GM23248 (cell line): ENCODE results near the gene GCA. TPM values are rescaled to one million over a fixed set of nuclear protein-coding genes. Genes with fewer than 3 reads are reported as not detected.

ENCODE experiments used
- DNase-seq: peaks from one replicate; pipeline ENCODE4 v3.0.0-alpha.2; 2015
- H2AFZ ChIP-seq: fragments of 200-600 bp; sonication (generic); 2 replicates; pipeline ENCODE4 v1.6.1; 2016; ENCODE audit warnings: antibody characterized with exemption
- H3F3A ChIP-seq: fragments of 200-600 bp; sonication (generic); 2 replicates; pipeline ENCODE4 v1.6.1; 2016; ENCODE audit warnings: mild to moderate bottlenecking, antibody characterized with exemption, mixed run types; ENCODE audit not compliant: insufficient read depth
- H3K27ac ChIP-seq: fragments of 200-600 bp; sonication (generic); 2 replicates; pipeline ENCODE4 v1.5.1; 2016; ENCODE audit warnings: mild to moderate bottlenecking
- H3K27me3 ChIP-seq: fragments of 200-600 bp; sonication (generic); replicated peaks from 2 replicates; pipeline ENCODE4 v1.6.1; 2016; ENCODE audit warnings: mild to moderate bottlenecking; ENCODE audit not compliant: insufficient read depth
- H3K36me3 ChIP-seq: fragments of 200-600 bp; sonication (generic); 2 replicates; pipeline ENCODE4 v1.6.1; 2016; ENCODE audit warnings: low read depth, mild to moderate bottlenecking
- H3K4me1 ChIP-seq: fragments of 200-600 bp; sonication (generic); 2 replicates; pipeline ENCODE4 v1.6.1; 2016; ENCODE audit warnings: mild to moderate bottlenecking; ENCODE audit not compliant: insufficient read depth
- H3K4me2 ChIP-seq: fragments of 200-600 bp; sonication (generic); one replicate; pipeline ENCODE4 v1.6.1; 2016; ENCODE audit warnings: mild to moderate bottlenecking; ENCODE audit not compliant: unreplicated experiment
- H3K4me3 ChIP-seq: fragments of 200-600 bp; sonication (generic); 2 replicates; pipeline ENCODE4 v1.5.1; 2016; ENCODE audit warnings: mild to moderate bottlenecking
- H3K79me2 ChIP-seq: fragments of 200-600 bp; sonication (generic); 2 replicates; pipeline ENCODE4 v1.6.1; 2016; ENCODE audit warnings: mild to moderate bottlenecking; ENCODE audit not compliant: insufficient read depth
- H3K9ac ChIP-seq: fragments of 200-600 bp; sonication (generic); 2 replicates; pipeline ENCODE4 v1.6.1; 2016; ENCODE audit warnings: mild to moderate bottlenecking
- H3K9me2 ChIP-seq: fragments of 200-600 bp; sonication (generic); 2 replicates; pipeline ENCODE4 v1.6.1; 2016; ENCODE audit warnings: mixed run types, mild to moderate bottlenecking, moderate library complexity; ENCODE audit not compliant: insufficient read depth
- H3K9me3 ChIP-seq: fragments of 200-600 bp; sonication (generic); one replicate; pipeline ENCODE4 v1.6.1; 2017; ENCODE audit warnings: low read depth
- H4K20me1 ChIP-seq: fragments of 200-600 bp; sonication (generic); 2 replicates; pipeline ENCODE4 v1.6.0; 2016; ENCODE audit not compliant: insufficient read depth
- EZH2 ChIP-seq: fragments of 200-600 bp; sonication (generic); IDR thresholded peaks from 2 replicates; pipeline ENCODE4 v1.6.1; 2018; ENCODE audit warnings: antibody characterized with exemption, mild to moderate bottlenecking; ENCODE audit not compliant: insufficient read depth, poor library complexity, severe bottlenecking
- EZH2phosphoT487 ChIP-seq: fragments of 200-600 bp; sonication (generic); IDR thresholded peaks from 2 replicates; pipeline ENCODE4 v1.6.1; 2018; ENCODE audit warnings: antibody characterized with exemption, moderate library complexity, mild to moderate bottlenecking, low read depth; ENCODE audit not compliant: insufficient read depth
- WGBS, 2 experiments: methylation state at CpG; one replicate each; pipeline ENCODE4 v1.1.6; 2015 to 2017; ENCODE audit warnings: low lambda C conversion rate in 2 of 2, low coverage in 1 of 2; ENCODE audit errors: missing lambda C conversion rate in 2 of 2; 5-methylcytosine and 5-hydroxymethylcytosine counted together
- in situ Hi-C: fragments of 300-500 bp; cut with MboI; formaldehyde crosslinking; loops from 2 replicates; pipeline ENCODE4 v1.15.0; 2020
- polyA plus RNA-seq: library from polyadenylated mRNA; unstranded; fragments of >200 nt; fragmentation: Nextera tagmentation; extraction: Ambion mirVana; gene quantifications from 2 replicates; pipeline ENCODE4 v1.2.1, GENCODE V29; 2016
- total RNA-seq: library from RNA; depleted of rRNA; stranded (reverse); fragments of >200 nt; shearing (Covaris generic); gene quantifications from 2 replicates; pipeline ENCODE4 v1.2.3, GENCODE V29; 2014

The GCA gene
- total and polyA plus RNA-seq, 2 experiments from 2014 or later: 1.6 TPM

- TF ChIP-seq EZH2: no peak
- TF ChIP-seq EZH2phosphoT487: no peak
- Histone ChIP-seq H3K9me3 (no peaks in the 10 kb centered on the region), H3K4me1 (peaks cover 18% of the 10 kb centered on the region), H3K36me3 (no peaks in the 10 kb centered on the region), H3K9ac (no peak overlapping the region), H3K4me3 (no peak overlapping the region), H2AFZ (no peak overlapping the region), H3K4me2 (peak overlapping the region; percentile 30), H3F3A (peaks cover 8% of the 10 kb centered on the region; the same call in 1 of the 2 replicates), H3K79me2 (no peaks in the 10 kb centered on the region), H3K27me3 (no peaks in the 10 kb centered on the region), H3K9me2 (no peaks in the 10 kb centered on the region), H4K20me1 (no peaks in the 10 kb centered on the region), H3K27ac (no peak overlapping the region)
- peak; percentile 49 for DNase-seq
- in situ Hi-C loops: loop anchor here (25.0 kb wide), 1 partner anchor 713 kb away; no protein-coding TSS in a partner anchor
Measured at GRCh38 chr2:162300266-162300665, 43.7 kb upstream of the GCA start.

- H3K79me2 ChIP-seq: no peaks in the 10 kb centered on the region
- WGBS, 2 experiments: 14 to 20% methylated on average over 6 of the region's 6 CpGs
- in situ Hi-C loops: loop anchor here (25.0 kb wide), 1 partner anchor 714 kb away; no protein-coding TSS in a partner anchor
- no peak overlapping the region for H3K4me2 ChIP-seq
- peak overlapping the region; percentile 8; the same call in 1 of the 2 replicates for H2AFZ ChIP-seq
- H3K4me1 ChIP-seq: peaks cover 18% of the 10 kb centered on the region
- H3K9ac ChIP-seq: no peak overlapping the region
- H3K9me2 ChIP-seq: no peaks in the 10 kb centered on the region
- no peaks in the 10 kb centered on the region for H3K36me3 ChIP-seq
- H3K27ac ChIP-seq: no peak overlapping the region
- no peaks in the 10 kb centered on the region for H4K20me1 ChIP-seq
- DNase-seq: peak; percentile 81
- TF ChIP-seq EZH2phosphoT487: no peak
- peaks cover 8% of the 10 kb centered on the region; the same call in 1 of the 2 replicates for H3F3A ChIP-seq
- no peaks in the 10 kb centered on the region for H3K27me3 ChIP-seq
- H3K9me3 ChIP-seq: no peaks in the 10 kb centered on the region
- H3K4me3 ChIP-seq: peak overlapping the region; percentile 22; the same call in 1 of the 2 replicates
Measured at GRCh38 chr2:162301151-162301804, 42.7 kb upstream of the GCA start.

- TF ChIP-seq EZH2 (no peak), EZH2phosphoT487 (no peak)
Measured at GRCh38 chr2:162301877-162302276, 42.1 kb upstream of the GCA start.

GRCh38 chr2:162305901-162306300, 38.0 kb upstream of the GCA start:
- H3K27ac ChIP-seq: no peak overlapping the region
- no peak overlapping the region for H2AFZ ChIP-seq
- no peak for TF ChIP-seq EZH2
- TF ChIP-seq EZH2phosphoT487: no peak
- H3K27me3 ChIP-seq: no peaks in the 10 kb centered on the region
- no peak overlapping the region for H3K9ac ChIP-seq
- H3K9me3 ChIP-seq: no peaks in the 10 kb centered on the region
- no peak overlapping the region for H3K4me2 ChIP-seq
- no peak for DNase-seq
- 67 to 71% methylated on average over 3 of the region's 3 CpGs for WGBS, 2 experiments
- no peaks in the 10 kb centered on the region for H3K79me2 ChIP-seq
- H3K9me2 ChIP-seq: no peaks in the 10 kb centered on the region
- in situ Hi-C loops: loop anchor here (25.0 kb wide), 1 partner anchor 719 kb away; no protein-coding TSS in a partner anchor
- H3F3A ChIP-seq: no peaks in the 10 kb centered on the region
- H3K4me1 ChIP-seq: peaks cover 2% of the 10 kb centered on the region; the same call in 1 of the 2 replicates
- H4K20me1 ChIP-seq: no peaks in the 10 kb centered on the region
- no peak overlapping the region for H3K4me3 ChIP-seq
- H3K36me3 ChIP-seq: no peaks in the 10 kb centered on the region

More at GRCh38 chr2:162301877-162302276, 42.1 kb upstream of the GCA start:
- Histone ChIP-seq H3K9ac (no peak overlapping the region), H3F3A (peaks cover 8% of the 10 kb centered on the region; the same call in 1 of the 2 replicates), H3K79me2 (no peaks in the 10 kb centered on the region), H2AFZ (no peak overlapping the region), H4K20me1 (no peaks in the 10 kb centered on the region), H3K36me3 (no peaks in the 10 kb centered on the region), H3K9me3 (no peaks in the 10 kb centered on the region), H3K27me3 (no peaks in the 10 kb centered on the region), H3K9me2 (no peaks in the 10 kb centered on the region), H3K4me1 (peaks cover 18% of the 10 kb centered on the region), H3K4me3 (no peak overlapping the region), H3K4me2 (no peak overlapping the region), H3K27ac (no peak overlapping the region)
- DNase-seq: no peak
- WGBS, 2 experiments: 78 to 79% methylated on average over 1 of the region's 1 CpG
- in situ Hi-C loops: loop anchor here (25.0 kb wide), 1 partner anchor 715 kb away; no protein-coding TSS in a partner anchor
